GM19035 (cell line): ENCODE results near the gene ADAMTS7.
"Not testable (repeated sequence)": the region's sequence is repeated elsewhere in the genome, so short reads cannot be mapped to it uniquely, and the experiment has no call there.

ENCODE experiments used
- ATAC-seq: cut with Tn5 transposase; IDR thresholded peaks from one replicate; pipeline ENCODE4 v1.9.1; 2021; ENCODE audit not compliant: unreplicated experiment

ADAMTS7 gene

DNA sequence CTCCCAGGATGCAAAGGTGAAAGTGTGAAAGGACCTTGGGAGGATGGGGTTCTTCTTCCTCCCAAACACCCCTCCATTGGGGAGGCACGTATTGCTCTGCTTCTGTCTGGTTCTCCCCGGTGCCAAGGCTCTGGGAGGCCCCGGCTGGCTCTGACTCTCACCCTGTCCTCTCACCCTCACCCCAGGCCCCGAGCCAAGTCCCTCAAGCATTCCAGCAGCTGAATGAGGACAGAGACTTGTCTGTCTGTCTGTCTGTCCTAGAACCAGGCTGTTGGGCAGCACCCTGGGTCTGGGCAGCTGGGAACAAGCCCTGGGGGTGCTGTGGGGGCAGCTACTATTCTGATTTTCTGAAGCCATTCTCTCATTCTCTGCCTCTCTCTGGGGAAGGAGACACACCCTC, 29.9 kb downstream of the ADAMTS7 start:
- ATAC-seq: not testable (repeated sequence)

- ATAC-seq: not testable (repeated sequence)
Measured at GRCh38 chr15:78779975-78780374, 31.3 kb downstream of the ADAMTS7 start.

GRCh38 chr15:78779176-78779785, 32.0 kb downstream of the ADAMTS7 start:
- ATAC-seq: not testable (repeated sequence)

GRCh38 chr15:78778422-78778821, 32.8 kb downstream of the ADAMTS7 start:
- no peak for ATAC-seq

DNA sequence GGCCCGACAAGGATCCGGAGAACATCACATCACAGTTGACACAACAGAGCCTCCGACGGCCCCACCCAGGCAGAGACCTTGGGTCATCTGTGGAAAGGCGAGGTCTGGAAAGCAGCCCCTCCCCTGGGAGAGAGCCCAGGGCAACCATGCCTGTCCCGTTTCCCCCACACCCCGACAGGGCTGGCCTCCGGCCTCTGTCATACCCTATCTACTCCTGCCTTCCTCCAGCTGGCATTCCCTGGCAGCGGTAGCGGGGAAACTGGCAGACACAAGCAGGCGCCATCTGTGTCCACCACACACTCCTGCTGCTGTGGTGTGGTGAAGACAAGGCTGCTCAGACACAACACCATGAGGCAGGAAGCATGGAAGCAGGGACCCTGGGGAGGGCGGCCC, 33.3 kb downstream of the ADAMTS7 start:
- ATAC-seq: not testable (repeated sequence)

- not testable (repeated sequence) for ATAC-seq
Measured at GRCh38 chr15:78777290-78777952, 33.8 kb downstream of the ADAMTS7 start.

DNA sequence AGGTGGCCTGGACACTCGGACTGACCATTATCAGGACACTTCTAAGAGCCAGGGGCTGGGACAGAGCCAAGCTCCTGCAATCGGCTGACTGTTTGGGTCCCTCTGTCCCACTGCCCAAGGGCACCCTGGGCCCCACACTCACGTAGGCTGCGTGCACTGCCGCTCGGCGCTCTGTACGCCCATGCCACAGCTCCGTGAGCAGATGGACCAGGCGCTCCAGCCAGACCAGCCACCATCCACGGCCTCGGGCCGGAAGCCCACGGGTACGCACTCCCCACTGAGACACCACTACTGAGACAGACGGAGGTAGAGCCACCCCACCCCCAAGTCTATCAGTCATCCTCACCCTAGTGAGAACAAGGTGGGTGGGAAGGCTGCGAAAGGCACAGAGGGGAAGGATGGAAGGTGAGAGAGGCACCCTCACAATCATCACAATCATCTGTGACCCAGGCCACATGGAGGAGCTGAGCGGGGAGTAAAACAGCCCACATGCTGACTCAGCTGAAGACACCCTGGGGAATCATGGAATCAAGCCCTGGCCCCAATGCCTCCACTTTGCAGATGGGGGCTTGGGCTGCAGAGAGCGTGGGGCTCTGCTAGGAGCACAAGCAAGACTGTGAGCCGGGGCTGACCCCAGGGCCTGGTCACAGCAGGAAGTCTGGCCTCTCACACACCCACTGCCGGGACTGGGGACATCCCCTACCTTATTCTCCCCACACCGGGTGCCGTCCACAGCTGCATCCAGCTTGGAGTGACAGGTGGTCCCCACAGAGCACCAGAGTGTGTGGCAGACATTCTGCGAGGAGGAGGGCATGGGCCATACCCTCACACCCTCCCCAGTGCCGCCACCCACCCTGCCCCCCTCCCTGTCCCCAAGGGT, 35.0 kb downstream of the ADAMTS7 start:
- ATAC-seq: not testable (repeated sequence)

DNA sequence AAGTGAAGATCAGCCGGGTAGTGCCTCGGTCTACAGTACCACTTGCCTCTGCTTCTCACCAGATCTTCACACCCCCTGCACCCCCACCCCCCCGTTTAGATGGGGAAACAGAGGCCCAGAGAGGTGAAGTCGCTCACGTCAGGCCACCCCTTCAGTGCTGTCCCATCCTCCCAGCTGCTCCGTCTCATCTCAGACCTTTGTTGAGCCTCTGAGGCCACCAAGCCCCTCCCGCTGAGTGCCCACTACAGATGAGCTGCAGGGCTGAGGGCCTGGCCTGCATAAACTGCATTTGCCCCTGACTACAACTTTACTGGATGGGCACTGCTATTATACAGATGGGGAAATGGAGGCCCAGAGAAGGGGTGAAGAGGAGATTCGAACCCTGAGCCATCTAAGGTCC, 35.8 kb downstream of the ADAMTS7 start:
- no peak for ATAC-seq

- not testable (repeated sequence) for ATAC-seq
Measured at GRCh38 chr15:78774451-78774990, 36.7 kb downstream of the ADAMTS7 start.

- ATAC-seq: not testable (repeated sequence)
Measured at GRCh38 chr15:78773765-78774450, 37.4 kb downstream of the ADAMTS7 start.

- ATAC-seq: no peak
Measured at GRCh38 chr15:78772738-78773137, 38.5 kb downstream of the ADAMTS7 start.

DNA sequence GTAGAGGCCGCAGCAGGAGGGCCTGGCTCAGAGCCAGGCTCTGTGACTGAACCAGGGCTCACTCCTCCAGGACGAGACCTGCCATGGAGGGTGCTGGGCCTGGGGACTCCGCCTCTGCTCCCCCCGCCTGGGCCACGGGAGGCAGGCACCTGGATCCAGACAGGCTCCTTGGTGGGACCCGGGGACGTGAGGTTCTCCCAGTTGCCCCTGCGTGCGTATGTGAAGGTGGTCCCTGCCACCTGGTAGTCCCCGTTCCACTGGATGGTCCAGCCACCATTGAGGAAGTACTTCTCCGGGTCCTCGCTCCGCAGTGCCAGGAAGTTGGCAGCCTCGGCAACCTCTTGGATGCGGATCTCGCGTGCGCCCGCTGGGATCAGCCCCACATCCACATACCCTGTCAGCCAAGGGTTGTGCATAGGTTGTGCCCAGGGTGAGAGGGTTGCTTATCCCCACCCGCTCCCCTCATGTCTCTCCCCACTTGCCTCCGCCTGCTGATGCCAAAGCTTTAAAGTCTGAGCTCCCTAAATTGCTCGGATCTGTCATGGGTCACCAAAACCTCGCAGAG, 39.7 kb downstream of the ADAMTS7 start:
- ATAC-seq: not testable (repeated sequence)

DNA sequence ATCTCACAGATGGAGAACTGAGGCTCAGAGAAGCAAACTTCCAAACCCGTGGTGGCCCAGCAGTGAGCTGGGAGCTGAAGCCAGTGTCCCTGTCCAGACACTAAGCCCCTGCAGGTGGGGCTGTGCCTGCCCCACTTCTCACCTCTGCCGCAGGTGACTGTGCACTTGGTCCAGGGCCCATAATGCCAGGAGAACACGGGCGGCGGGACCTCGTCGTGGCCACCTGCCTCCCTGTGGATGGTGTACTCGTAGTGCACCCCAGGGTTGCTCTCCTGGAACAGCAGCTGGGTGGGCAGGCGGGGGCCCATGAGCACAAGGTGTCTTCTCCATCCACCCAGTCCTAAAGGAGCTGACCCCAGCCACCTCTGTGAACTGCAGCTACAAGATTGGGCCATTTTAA, 40.2 kb downstream of the ADAMTS7 start:
- ATAC-seq: not testable (repeated sequence)

GRCh38 chr15:78769473-78770225, 41.6 kb downstream of the ADAMTS7 start:
- ATAC-seq: not testable (repeated sequence)

DNA sequence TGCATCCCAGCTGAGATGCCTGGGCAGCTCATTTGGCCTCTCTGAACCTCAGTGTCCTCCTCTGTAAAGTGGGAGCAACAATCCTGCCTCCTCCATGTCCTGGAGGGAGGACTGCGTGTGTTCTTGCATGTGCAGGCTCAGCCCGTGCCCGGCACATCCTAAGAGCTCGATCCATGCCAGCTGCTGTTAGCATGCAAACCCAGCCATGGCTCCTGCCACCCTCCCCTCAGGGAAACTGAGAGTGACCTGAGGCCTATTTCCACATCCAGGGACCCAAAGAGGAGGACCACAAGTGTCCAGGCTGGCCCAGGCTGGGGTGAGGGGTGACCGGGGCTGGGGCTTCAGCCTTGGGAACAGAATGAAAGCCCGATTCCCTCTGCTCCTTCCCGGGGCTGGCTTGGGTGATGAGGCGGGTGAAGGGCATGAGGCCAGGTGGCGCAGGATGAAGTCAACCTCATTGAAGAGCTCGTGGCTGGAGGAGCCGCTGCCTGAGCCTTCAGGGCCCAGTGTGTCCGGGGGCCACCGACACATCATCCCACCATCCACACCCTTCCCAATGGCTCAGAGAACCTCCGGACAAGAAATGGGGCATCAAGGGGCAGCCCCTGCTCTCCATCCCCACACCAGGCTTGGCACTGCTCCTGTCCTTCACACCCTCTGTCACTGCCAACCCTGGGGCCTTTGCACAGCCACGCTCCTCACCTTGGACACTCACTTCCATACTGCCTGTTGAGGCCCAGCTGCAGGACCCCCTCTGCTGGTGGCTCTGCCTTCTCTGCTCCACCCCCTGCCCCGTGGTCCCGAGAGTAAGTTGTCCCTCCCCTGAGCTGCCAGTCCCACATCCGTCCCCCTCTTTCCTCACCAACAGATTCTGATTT, 42.5 kb downstream of the ADAMTS7 start:
- no peak for ATAC-seq

GRCh38 chr15:78768096-78768495, 43.2 kb downstream of the ADAMTS7 start:
- no peak for ATAC-seq

DNA sequence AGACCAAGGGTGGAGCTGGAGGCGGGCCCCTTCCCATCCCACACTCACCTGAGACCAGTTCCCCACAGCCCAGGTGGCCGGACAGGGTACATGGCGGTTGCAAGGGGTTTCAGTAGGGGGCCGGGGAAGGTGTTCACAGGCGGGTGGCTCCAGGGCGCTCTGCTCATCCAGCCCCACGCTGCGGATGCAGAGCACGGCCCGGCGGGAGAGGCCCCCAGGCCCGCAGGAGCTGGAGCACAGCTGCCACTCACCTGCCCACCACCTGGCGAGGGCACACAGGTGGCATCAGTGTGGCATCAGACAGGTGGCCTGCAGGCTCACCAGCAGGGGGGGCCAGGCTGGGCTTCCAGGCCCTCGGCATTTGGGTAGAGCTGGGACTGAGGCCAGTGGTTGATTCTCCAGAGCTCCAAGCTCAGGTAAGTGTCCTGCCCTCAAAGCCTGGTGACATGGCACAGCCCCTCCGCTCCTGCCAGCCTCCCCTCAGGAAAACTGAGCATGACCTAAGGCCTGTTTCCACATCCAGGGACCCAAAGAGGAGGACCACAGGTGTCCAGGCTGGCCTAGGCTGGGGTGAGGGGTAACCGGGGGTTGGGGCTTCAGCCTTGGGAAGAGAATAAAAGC, 43.8 kb downstream of the ADAMTS7 start:
- ATAC-seq: no peak

- ATAC-seq: not testable (repeated sequence)
Measured at GRCh38 chr15:78766641-78767071, 44.6 kb downstream of the ADAMTS7 start.
